ENCODE measurements around the gene CNOT6.

Gene CNOT6

DNA sequence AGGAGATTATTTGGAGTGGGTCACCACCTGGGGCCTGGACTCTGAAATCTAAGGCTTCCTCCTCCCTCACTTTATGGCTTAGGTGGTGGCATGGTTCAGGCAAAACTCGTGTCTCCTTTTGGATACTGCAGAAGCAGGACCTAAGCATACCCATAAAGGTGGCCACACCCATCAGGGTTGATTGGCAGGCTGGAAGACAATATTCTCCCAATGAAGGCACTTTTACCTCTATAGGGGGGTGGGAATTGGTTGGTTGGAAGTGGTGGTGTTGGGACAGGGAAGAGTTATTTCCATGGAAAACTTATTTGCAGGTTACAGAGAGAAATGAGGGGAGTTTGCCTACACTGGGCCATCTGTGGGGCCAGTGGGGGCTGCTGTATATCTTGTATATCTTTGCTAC is 39.7 kb downstream of the CNOT6 start:
- no peak overlapping the region for H3K4me3 Mint-ChIP-seq
- no peak for ATAC-seq (replicated peaks)
- H3K36me3 Mint-ChIP-seq (ENCODE audit: insufficient read depth): peaks cover 16% of the 10 kb centered on the region

DNA sequence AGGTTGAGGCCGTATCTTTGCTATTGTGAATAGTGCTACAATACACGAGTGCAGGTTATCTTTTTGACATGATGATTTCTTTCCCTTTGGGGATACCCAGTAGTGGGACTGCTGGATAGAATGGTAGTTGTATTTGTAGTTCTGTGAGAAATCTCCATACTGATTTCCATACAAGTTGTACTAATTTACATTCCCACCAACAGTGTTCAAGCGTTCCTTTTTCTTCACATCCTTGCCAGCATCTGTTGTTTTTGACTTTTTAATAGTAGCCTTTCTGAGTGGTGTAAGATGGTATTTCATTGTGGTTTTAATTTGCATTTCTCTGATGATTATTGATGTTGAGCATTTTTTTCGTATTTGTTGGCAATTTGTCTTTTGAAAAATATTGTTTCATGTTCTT is 41.4 kb downstream of the CNOT6 start:
- no peak overlapping the region for H3K27ac Mint-ChIP-seq
- no peaks in the 10 kb centered on the region for H3K27me3 Mint-ChIP-seq
- H3K4me3 Mint-ChIP-seq: no peak overlapping the region
- peaks cover 21 to 32% of the 10 kb centered on the region in 2 donors for H3K4me1 Mint-ChIP-seq (ENCODE audit: low read depth in 2 of 2)
- no peak for ATAC-seq (replicated peaks)
- DNase-seq: no peak
- no peaks in the 10 kb centered on the region for H3K9me3 Mint-ChIP-seq
- peaks cover 14% of the 10 kb centered on the region for H3K36me3 Mint-ChIP-seq (ENCODE audit: insufficient read depth)

More for the DNA sequence above, 39.7 kb downstream of the CNOT6 start:
- Mint-ChIP-seq H3K27me3 (no peaks in the 10 kb centered on the region), H3K9me3 (no peaks in the 10 kb centered on the region), H3K4me1 (ENCODE audit: low read depth in 2 of 2) (peaks cover 18 to 30% of the 10 kb centered on the region in 2 donors), H3K27ac (peak overlapping the region; percentile 8 to 71)
- no peak for DNase-seq

DNA sequence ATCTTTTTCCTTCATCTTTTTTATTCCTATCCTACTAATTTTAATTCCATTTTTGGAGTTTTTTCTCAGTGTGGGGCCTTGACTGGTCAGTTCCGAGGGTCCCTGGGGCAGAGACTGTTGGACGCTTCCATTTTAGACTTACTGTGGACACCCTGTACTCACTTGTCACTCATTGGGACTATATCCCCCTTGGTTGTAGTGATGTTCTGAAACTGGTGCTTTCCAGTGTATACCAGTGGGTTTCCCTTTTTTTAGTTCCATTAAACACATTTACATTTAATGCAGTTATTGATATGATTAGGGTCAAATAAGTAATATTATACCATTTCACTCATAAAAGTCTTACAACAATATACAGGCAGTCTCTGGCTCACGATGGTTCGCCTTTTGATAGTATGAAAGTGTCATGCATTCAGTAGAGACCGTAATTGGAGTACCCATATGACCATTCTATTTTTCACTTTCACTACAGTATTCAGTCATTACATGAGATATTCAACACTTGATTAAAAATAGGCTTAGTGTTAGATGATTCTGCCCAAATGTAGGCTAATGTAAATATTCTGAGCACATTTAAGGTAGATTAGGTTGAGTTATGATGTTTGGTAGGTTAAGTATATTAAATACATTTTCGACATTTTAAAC is 46.0 kb downstream of the CNOT6 start:
- Mint-ChIP-seq H3K27me3 (no peaks in the 10 kb centered on the region), H3K36me3 (ENCODE audit: insufficient read depth) (peaks cover 37% of the 10 kb centered on the region), H3K9me3 (no peaks in the 10 kb centered on the region), H3K4me3 (peak overlapping the region in 1 of 2 donors; percentile 11), H3K4me1 (ENCODE audit: low read depth in 2 of 2) (peaks cover 15 to 33% of the 10 kb centered on the region in 2 donors), H3K27ac (peak overlapping the region; percentile 30 to 38)
- DNase-seq (no peak), ATAC-seq (replicated peaks) (no peak)

DNA sequence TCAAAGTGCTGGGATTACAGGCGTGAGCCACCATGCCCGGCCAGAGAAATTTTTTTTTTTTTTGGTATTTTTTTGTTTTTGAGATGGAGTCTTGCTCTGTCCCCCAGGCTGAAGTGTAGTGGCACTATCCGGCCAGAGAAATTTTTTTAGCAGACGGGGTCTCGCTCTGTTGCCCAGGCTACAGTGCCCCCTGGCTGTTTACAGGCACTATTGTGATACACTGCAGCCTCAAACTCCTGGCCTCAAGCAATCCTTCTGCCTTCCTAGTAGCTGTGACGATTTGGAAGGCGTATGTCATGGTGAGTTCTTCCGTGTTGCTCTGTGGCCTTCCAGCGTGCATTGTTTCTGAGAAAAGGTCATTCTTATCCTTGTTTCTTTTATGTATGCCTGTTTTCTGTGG is 47.5 kb downstream of the CNOT6 start:
- H3K27me3 Mint-ChIP-seq: no peaks in the 10 kb centered on the region
- ATAC-seq (replicated peaks) (no peak), DNase-seq (no peak)
- H3K36me3 Mint-ChIP-seq (ENCODE audit: insufficient read depth): peaks cover 37% of the 10 kb centered on the region
- peaks cover 13 to 36% of the 10 kb centered on the region in 2 donors for H3K4me1 Mint-ChIP-seq (ENCODE audit: low read depth in 2 of 2)
- peak overlapping the region in 1 of 2 donors; percentile 60 for H3K27ac Mint-ChIP-seq
- no peak overlapping the region for H3K4me3 Mint-ChIP-seq
- no peaks in the 10 kb centered on the region for H3K9me3 Mint-ChIP-seq

DNA sequence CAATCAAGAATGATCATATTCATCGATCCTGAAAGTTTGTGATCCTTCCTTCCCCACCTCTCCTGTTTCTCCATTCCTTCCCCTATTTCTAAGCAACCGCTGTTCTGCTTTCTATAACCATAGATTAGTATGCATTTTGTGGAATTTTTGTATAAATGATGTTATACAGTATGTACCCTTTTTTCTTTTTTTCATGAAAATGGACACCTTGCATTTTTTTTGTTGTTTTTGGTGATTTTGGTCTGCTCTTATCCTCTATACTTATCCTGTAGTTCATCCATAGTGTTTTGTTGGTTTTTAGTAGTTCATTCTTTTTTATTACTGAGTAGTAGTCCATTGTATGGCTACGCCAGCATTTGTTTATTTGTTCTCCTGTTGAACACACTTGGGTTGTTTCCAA is 51.1 kb downstream of the CNOT6 start:
- no peak for DNase-seq

DNA sequence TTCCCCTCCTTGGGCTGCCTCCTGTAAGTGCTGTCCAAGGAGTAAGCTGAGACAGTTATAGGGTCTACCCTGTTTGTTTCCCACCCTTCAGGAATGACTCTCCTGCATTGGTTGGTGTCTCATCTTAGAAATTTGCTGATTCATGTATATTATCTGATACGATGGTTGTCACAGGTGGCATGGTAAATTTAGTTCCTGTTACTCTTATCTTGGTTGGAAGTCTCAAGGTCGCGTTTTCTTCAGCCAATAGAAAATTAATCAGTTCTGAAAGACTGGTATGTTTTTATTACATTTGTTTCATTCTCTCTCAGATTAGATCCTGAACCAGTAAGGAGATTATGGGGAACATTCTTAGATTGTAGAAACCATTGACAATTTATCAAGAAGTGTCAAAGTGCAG is 54.4 kb downstream of the CNOT6 start:
- DNase-seq: no peak
- ATAC-seq (replicated peaks): no peak
- Mint-ChIP-seq H3K4me1 (ENCODE audit: low read depth in 2 of 2) (peaks cover 13 to 25% of the 10 kb centered on the region in 2 donors), H3K27me3 (no peaks in the 10 kb centered on the region), H3K27ac (peak overlapping the region in 1 of 2 donors; percentile 33), H3K4me3 (no peak overlapping the region), H3K36me3 (ENCODE audit: insufficient read depth) (peaks cover 43% of the 10 kb centered on the region), H3K9me3 (no peaks in the 10 kb centered on the region)

More for the DNA sequence above, 51.1 kb downstream of the CNOT6 start:
- Mint-ChIP-seq H3K27me3 (no peaks in the 10 kb centered on the region), H3K4me1 (ENCODE audit: low read depth in 2 of 2) (peaks cover 17 to 25% of the 10 kb centered on the region in 2 donors), H3K36me3 (ENCODE audit: insufficient read depth) (peaks cover 38% of the 10 kb centered on the region), H3K4me3 (no peak overlapping the region), H3K27ac (peak overlapping the region in 1 of 2 donors; percentile 18), H3K9me3 (no peaks in the 10 kb centered on the region)
- ATAC-seq (replicated peaks): no peak

DNA sequence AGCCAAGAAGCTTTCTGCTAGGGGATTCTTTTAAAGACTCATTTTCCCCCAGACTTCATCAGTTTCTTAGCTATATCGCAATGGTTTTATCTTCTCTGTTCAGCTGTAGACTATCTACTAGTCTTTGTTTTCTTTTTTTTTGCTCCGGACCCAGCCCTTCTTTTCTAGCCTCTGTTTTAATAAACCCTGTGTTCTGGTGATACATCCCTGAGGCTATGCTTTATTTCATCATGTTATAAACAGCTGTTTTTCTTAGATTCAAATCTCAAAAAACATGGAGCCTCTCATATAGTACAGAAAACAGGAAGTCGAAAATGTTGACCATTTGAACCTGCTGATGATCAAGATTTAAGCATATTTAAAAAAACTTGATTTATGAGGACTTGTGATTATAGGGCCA is 59.4 kb downstream of the CNOT6 start:
- Mint-ChIP-seq H3K4me3 (no peak overlapping the region), H3K4me1 (ENCODE audit: low read depth in 2 of 2) (peaks cover 4 to 11% of the 10 kb centered on the region in 2 donors), H3K27me3 (no peaks in the 10 kb centered on the region), H3K9me3 (no peaks in the 10 kb centered on the region), H3K36me3 (ENCODE audit: insufficient read depth) (peaks cover 53% of the 10 kb centered on the region), H3K27ac (peak overlapping the region in 1 of 2 donors; percentile 44)
- ATAC-seq (replicated peaks): no peak
- DNase-seq: no peak

DNA sequence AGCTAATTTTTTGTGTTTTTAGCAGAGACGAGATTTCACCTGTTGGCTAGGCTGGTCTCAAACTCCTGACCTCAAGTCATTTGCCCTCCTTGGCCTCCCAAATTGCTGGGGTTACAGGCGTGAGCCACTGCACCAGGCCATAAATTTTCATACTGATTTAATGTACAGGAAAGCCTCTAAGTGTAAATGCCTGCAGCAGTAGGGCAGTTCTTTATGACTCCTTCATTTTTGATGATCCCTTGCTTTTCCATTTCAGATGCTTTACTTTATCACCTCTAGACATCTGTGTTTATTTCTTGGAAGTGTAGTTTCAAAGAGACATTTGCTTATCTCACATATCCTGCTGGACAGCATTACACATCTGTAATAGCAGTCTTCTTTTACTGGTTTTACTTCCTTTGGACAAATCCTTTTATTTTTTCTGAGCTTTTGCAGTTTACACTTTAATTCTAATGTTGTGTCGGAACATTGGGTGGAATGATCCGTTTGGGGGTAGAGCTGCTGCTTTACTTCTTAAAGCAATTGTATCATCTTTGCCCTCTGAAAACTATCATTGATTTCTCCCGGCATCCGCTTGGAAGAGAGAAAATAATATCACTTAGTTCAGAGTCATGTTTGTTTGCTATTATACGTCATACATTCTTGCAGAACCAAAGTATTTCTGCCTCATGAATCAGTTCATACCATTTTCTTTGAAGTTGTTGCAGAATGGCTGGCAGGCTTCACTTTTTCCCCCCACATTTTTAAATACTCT is 61.2 kb downstream of the CNOT6 start:
- Mint-ChIP-seq H3K4me1 (ENCODE audit: low read depth in 2 of 2) (peaks cover 1 to 16% of the 10 kb centered on the region in 2 donors), H3K36me3 (ENCODE audit: insufficient read depth) (peaks cover 47% of the 10 kb centered on the region), H3K27ac (peak overlapping the region in 1 of 2 donors; percentile 54), H3K9me3 (no peaks in the 10 kb centered on the region), H3K27me3 (no peaks in the 10 kb centered on the region), H3K4me3 (no peak overlapping the region)
- DNase-seq (no peak), ATAC-seq (replicated peaks) (no peak)

DNA sequence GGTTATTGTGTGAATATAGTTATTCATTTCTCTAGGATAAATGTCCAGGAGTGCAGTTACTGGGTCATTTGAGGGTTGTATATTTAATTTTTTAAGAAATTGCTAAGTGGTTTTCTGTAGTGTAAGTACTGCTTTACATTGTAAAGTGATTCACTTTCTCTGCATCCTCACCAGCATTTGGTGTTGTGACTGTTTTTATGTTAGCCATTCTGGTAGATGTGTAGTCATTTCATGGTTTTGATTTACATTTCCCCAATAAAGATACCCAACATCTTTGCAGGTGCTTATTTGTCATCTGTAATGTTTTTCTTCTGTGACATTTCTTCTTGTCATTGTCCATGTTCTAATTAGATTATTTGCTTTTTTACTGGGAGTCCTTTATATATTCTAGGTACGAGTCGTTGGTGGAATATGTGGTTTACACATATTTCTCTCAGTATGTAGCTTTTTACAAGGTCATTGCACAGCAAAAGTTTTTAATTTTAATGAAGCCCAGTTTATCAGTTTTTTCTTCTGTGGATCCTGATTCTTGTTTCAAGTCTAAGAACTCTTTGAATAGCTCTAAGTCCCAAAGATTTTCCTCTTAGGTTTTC is 63.1 kb downstream of the CNOT6 start:
- Mint-ChIP-seq H3K4me1 (ENCODE audit: low read depth in 2 of 2) (peaks cover 4 to 32% of the 10 kb centered on the region in 2 donors), H3K36me3 (ENCODE audit: insufficient read depth) (peaks cover 43% of the 10 kb centered on the region), H3K27me3 (no peaks in the 10 kb centered on the region), H3K4me3 (no peak overlapping the region), H3K9me3 (no peaks in the 10 kb centered on the region), H3K27ac (peak overlapping the region in 1 of 2 donors; percentile 44)
- DNase-seq (no peak), ATAC-seq (replicated peaks) (no peak)

DNA sequence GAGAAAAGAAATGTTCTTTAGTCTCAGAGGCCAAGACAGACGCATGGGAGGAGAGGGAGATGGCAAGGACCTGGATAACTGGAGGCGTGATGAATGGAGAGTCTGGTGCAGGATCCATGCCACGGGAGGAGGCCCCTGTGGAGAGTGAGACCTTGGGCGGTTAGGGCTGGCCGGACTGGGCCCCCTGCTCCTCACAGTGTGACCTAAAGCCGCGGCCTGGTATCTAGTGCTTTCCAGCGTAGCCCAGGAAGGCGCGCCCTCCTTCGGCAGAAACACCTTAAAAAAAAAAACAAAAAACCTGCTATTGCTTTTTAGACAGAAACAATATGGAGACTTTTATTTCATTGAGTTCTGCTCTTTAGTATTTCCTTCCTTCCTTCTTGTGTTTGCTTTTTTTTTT is 64.1 kb downstream of the CNOT6 start:
- Mint-ChIP-seq H3K27ac (peak overlapping the region in 1 of 2 donors; percentile 44), H3K4me3 (no peak overlapping the region), H3K36me3 (ENCODE audit: insufficient read depth) (peaks cover 44% of the 10 kb centered on the region), H3K4me1 (ENCODE audit: low read depth in 2 of 2) (peaks cover 4 to 32% of the 10 kb centered on the region in 2 donors), H3K27me3 (no peaks in the 10 kb centered on the region), H3K9me3 (no peaks in the 10 kb centered on the region)
- DNase-seq (no peak), ATAC-seq (replicated peaks) (no peak)

DNA sequence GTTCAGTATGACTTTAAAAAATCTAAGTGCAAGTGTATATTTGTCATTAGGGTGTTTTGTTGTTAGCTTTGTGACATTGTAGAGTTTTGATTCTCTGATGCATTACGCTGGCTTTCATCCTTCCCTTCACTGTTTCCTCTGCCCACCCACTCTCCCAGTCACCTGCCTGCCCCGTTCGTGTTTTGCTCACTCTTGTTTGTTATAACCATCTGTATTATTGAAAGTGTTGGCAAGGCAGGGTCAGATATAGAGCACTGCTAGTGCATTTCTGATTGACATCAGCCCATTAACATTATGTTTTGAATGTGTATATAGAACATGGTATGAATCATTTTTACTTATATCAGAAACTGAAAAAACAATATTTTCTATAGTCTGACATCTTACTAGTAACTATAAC is 69.8 kb downstream of the CNOT6 start:
- DNase-seq (no peak), ATAC-seq (replicated peaks) (no peak)
- no peaks in the 10 kb centered on the region for H3K9me3 Mint-ChIP-seq

DNA sequence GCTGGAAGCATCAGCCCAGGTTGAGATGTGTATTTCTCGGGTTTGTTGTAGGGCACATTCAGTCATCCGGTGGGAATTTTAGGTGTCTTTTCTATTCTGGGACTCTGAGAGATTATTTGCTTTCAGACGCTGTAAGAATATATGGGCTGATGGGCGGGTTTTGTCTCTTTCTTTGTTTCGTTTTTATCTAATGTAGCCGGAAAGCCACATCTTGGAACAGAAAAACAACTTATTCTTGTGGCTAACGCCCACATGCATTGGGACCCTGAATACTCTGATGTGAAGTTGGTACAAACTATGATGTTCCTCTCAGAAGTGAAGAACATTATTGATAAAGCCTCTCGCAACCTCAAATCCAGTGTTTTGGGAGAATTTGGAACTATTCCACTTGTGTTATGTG is 74.7 kb downstream of the CNOT6 start:
- Mint-ChIP-seq H3K4me1 (ENCODE audit: low read depth in 2 of 2) (no peaks in the 10 kb centered on the region), H3K36me3 (ENCODE audit: insufficient read depth) (peaks cover 62% of the 10 kb centered on the region), H3K27me3 (no peaks in the 10 kb centered on the region), H3K27ac (no peak overlapping the region), H3K4me3 (no peak overlapping the region), H3K9me3 (no peaks in the 10 kb centered on the region)
- ATAC-seq (replicated peaks): no peak
- no peak for DNase-seq

More for the DNA sequence above, 69.8 kb downstream of the CNOT6 start:
- peaks cover 2 to 20% of the 10 kb centered on the region in 2 donors for H3K4me1 Mint-ChIP-seq (ENCODE audit: low read depth in 2 of 2)
- H3K27me3 Mint-ChIP-seq: no peaks in the 10 kb centered on the region
- H3K4me3 Mint-ChIP-seq: no peak overlapping the region
- peak overlapping the region in 1 of 2 donors; percentile 38 for H3K27ac Mint-ChIP-seq
- H3K36me3 Mint-ChIP-seq (ENCODE audit: insufficient read depth): peaks cover 68% of the 10 kb centered on the region

DNA sequence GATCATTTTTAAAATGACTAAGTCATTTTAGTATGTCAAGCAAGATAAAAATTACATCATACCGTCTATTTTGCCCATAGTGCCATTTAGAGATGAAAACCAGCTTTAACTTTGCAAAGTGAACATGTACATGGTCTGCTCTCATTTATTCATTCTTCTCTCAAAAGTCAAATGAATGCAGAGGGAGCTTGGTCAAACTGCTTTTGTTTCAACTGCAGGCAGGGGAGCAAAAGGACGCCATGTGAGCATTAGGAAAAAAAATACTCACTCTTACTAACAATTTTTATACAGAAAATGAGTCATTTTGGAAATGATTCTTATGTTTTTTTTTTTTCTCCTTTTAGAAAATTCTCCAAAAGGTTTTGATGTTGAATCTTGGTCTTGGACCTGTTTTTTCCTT is 81.4 kb downstream of the CNOT6 start:
- Mint-ChIP-seq H3K4me1 (ENCODE audit: low read depth in 2 of 2) (no peaks in the 10 kb centered on the region), H3K27me3 (no peaks in the 10 kb centered on the region), H3K36me3 (ENCODE audit: insufficient read depth) (peaks cover 40% of the 10 kb centered on the region), H3K4me3 (no peak overlapping the region), H3K9me3 (no peaks in the 10 kb centered on the region), H3K27ac (no peak overlapping the region)
- no peak for ATAC-seq (replicated peaks)
- DNase-seq: no peak

DNA sequence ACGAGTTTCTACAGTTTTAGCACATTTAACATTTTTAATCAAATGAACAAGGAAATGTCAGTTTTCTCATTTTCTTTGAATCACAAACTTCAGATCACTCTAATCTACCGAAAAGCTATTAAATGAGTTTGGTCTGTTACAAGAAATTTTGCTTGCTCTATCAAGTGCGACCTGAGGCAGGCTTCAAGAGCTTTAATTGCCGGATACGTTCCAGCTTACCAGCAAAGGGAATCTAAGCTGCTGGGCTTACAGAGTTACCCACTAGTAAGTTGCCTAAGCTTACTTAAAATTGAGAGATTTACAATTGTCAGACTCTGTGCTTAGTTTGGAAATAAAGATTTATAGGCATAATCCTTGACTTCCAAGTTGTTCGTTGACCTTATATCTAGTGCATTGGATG is 86.5 kb downstream of the CNOT6 start:
- ATAC-seq (replicated peaks): no peak
- H3K27ac Mint-ChIP-seq: no peak overlapping the region
- peaks cover 11% of the 10 kb centered on the region for H3K36me3 Mint-ChIP-seq (ENCODE audit: insufficient read depth)
- no peak for DNase-seq
- H3K9me3 Mint-ChIP-seq: no peaks in the 10 kb centered on the region
- H3K4me3 Mint-ChIP-seq: no peak overlapping the region
- no peaks in the 10 kb centered on the region for H3K27me3 Mint-ChIP-seq
- no peaks in the 10 kb centered on the region for H3K4me1 Mint-ChIP-seq (ENCODE audit: low read depth in 2 of 2)
